HEK293 (cell line): Measurements from ENCODE around the gene TSNAX.

ENCODE experiments used
- CTCF ChIP-seq: fragments of 450-650 bp; formaldehyde crosslinking; IDR thresholded peaks from 2 replicates; pipeline ENCODE4 v1.5.1; 2016; ENCODE audit warnings: missing biosample characterization, missing genetic modification characterization
- REST ChIP-seq: fragments of 450-650 bp; formaldehyde crosslinking; IDR thresholded peaks from 2 replicates; pipeline ENCODE4 v1.5.1; 2016; ENCODE audit warnings: missing biosample characterization, missing genetic modification characterization
- SCRT2 ChIP-seq: fragments of 450-650 bp; formaldehyde crosslinking; IDR thresholded peaks from 2 replicates; pipeline ENCODE4 v1.5.1; 2016; ENCODE audit warnings: missing biosample characterization, missing genetic modification characterization
- SP2 ChIP-seq: fragments of 450-650 bp; formaldehyde crosslinking; IDR thresholded peaks from 2 replicates; pipeline ENCODE4 v1.5.1; 2016; ENCODE audit warnings: missing biosample characterization, missing genetic modification characterization
- SP3 ChIP-seq: fragments of 450-650 bp; formaldehyde crosslinking; IDR thresholded peaks from 2 replicates; pipeline ENCODE4 v1.5.1; 2016; ENCODE audit warnings: missing biosample characterization, missing genetic modification characterization
- YY1 ChIP-seq: fragments of 450-650 bp; formaldehyde crosslinking; IDR thresholded peaks from 2 replicates; pipeline ENCODE4 v1.5.1; 2018; ENCODE audit warnings: missing biosample characterization, missing genetic modification characterization
- ZBTB44 ChIP-seq: fragments of 450-650 bp; IDR thresholded peaks from 2 replicates; pipeline ENCODE4 v1.5.1; 2018; ENCODE audit warnings: missing biosample characterization, mild to moderate bottlenecking, missing genetic modification characterization
- ZNF174 ChIP-seq: fragments of 450-650 bp; formaldehyde crosslinking; IDR thresholded peaks from 2 replicates; pipeline ENCODE4 v1.5.0; 2017; ENCODE audit warnings: missing biosample characterization, mild to moderate bottlenecking, missing genetic modification characterization
- ZNF292 ChIP-seq: fragments of 450-650 bp; formaldehyde crosslinking; IDR thresholded peaks from 2 replicates; pipeline ENCODE4 v1.5.1; 2016; ENCODE audit warnings: low read depth, missing biosample characterization, missing genetic modification characterization, borderline replicate concordance
- ZNF398 ChIP-seq: fragments of 450-650 bp; formaldehyde crosslinking; IDR thresholded peaks from 2 replicates; pipeline ENCODE4 v1.5.1; 2017; ENCODE audit warnings: missing biosample characterization, missing genetic modification characterization
- ZNF549 ChIP-seq: fragments of 450-650 bp; IDR thresholded peaks from 2 replicates; pipeline ENCODE4 v1.5.1; 2018; ENCODE audit warnings: missing biosample characterization, missing genetic modification characterization, mild to moderate bottlenecking, inconsistent platforms, moderate library complexity
- ZNF629 ChIP-seq: fragments of 450-650 bp; formaldehyde crosslinking; IDR thresholded peaks from 2 replicates; pipeline ENCODE4 v1.5.1; 2017; ENCODE audit warnings: missing biosample characterization, missing genetic modification characterization

GRCh38 chr1:231575472-231575871 lies 47.0 kb downstream of the TSNAX start:
- no peak for TF ChIP-seq ZNF292
- TF ChIP-seq ZBTB44, result no peak
- TF ChIP-seq CTCF (tag by site-specific recombination), result no peak
- no peak for TF ChIP-seq ZNF549
- no peak for TF ChIP-seq SP2 (tag by site-specific recombination)
- TF ChIP-seq ZNF398 (tag by site-specific recombination), result no peak
- no peak for TF ChIP-seq ZNF174
- no peak for TF ChIP-seq YY1
- no peak for TF ChIP-seq REST (tag by site-specific recombination)
- TF ChIP-seq SCRT2 (tag by site-specific recombination), result no peak
- no peak for TF ChIP-seq SP3 (tag by site-specific recombination)
- TF ChIP-seq ZNF629 (tag by site-specific recombination), result no peak
